HepG2 (cell line): Measurements from ENCODE around the gene KNCN. TPM values are rescaled to one million over a fixed set of nuclear protein-coding genes. Genes with fewer than 3 reads are reported as not detected.

Experiments used
- ATAC-seq: fragments of 200-7000 bp; cut with Tn5 transposase; 3 replicates; pipeline ENCODE4 v1.9.1; 2020; ENCODE audit warnings: mild to moderate bottlenecking, moderate library complexity
- BruUV-seq: library from RNA; stranded (reverse); fragments of 400-500 nt; replicated peaks from 2 replicates; lab custom pipeline; 2021; lab: Mats Ljungman, UMichigan
- CTCF ChIA-PET: fragments of 300-600 bp; formaldehyde crosslinking; extraction: SDS; loops from one replicate; lab custom pipeline; 2021; ENCODE audit warnings: low total read pairs, inconsistent platforms, low intra/inter-chr PET ratio; lab: Yijun Ruan, JAX
- POLR2A ChIA-PET: fragments of 350-600 bp; sonication (Branson Sonifier 250); formaldehyde crosslinking; loops from one replicate; lab custom pipeline; 2020; ENCODE audit warnings: antibody characterized with exemption, inconsistent platforms; lab: Yijun Ruan, JAX
- DNase-seq: peaks from one replicate; pipeline ENCODE4 v3.0.0-alpha.2; 2015; ENCODE audit warnings: low spot score
- FAIRE-seq: peaks from 3 replicates; lab custom pipeline; 2011; peaks lifted over from hg19 to GRCh38; lab: Jason Lieb, UNC
- H2AFZ ChIP-seq: one replicate; pipeline ENCODE4 v1.6.1; 2011; ENCODE audit warnings: low read length, inconsistent platforms
- H3K27ac ChIP-seq: fragments of 300-600 bp; 3 replicates; pipeline ENCODE4 v1.8.0; 2011; ENCODE audit warnings: mixed run types, mild to moderate bottlenecking, mixed read lengths, low read length, inconsistent platforms; ENCODE audit not compliant: insufficient read depth; ENCODE audit errors: extremely low read length
- H3K27me3 ChIP-seq, 2 experiments: fragments of 200-600 bp in 1 of 2; 2 replicates in 1 of 2; 3 replicates in 1 of 2; pipeline versions ENCODE4 v1.6.0 to v1.8.0; 2011; ENCODE audit warnings: low read length in 2 of 2, mild to moderate bottlenecking in 2 of 2, moderate library complexity in 2 of 2, inconsistent platforms in 1 of 2; ENCODE audit not compliant: insufficient read depth in 2 of 2, control insufficient read depth in 1 of 2
- H3K36me3 ChIP-seq, 2 experiments: fragments of 200-600 bp in 1 of 2; replicated peaks in 1 of 2; 2 replicates in 1 of 2; 3 replicates in 1 of 2; pipeline versions ENCODE4 v1.5.1 to v1.8.0; 2011; ENCODE audit warnings: low read length in 2 of 2, inconsistent platforms in 1 of 2; ENCODE audit not compliant: insufficient read depth in 2 of 2, control insufficient read depth in 1 of 2
- H3K4me1 ChIP-seq: 2 replicates; pipeline ENCODE4 v1.5.1; 2012; ENCODE audit warnings: low read length, inconsistent platforms; ENCODE audit not compliant: insufficient read depth
- H3K4me2 ChIP-seq: 2 replicates; pipeline ENCODE4 v1.6.0; 2011; ENCODE audit warnings: low read depth, low read length, inconsistent platforms
- H3K4me3 ChIP-seq, 3 experiments: fragments of 200-600 bp in 1 of 3; sonication (generic), shearing (Covaris generic) in 1 of 3; replicated peaks in 1 of 3; 2 replicates each; pipeline ENCODE4 v1.5.1; 2011 to 2016; ENCODE audit warnings: low read length in 3 of 3, inconsistent platforms in 2 of 3, low read depth in 2 of 3, mild to moderate bottlenecking in 2 of 3, control low read depth in 1 of 3, mixed read lengths in 1 of 3; ENCODE audit not compliant: insufficient read depth in 1 of 3
- H3K79me2 ChIP-seq: one replicate; pipeline ENCODE4 v1.6.1; 2011; ENCODE audit warnings: low read length, inconsistent platforms; ENCODE audit not compliant: insufficient read depth
- H3K9ac ChIP-seq: 2 replicates; pipeline ENCODE4 v1.6.0; 2011; ENCODE audit warnings: mild to moderate bottlenecking, low read depth, low read length, inconsistent platforms; ENCODE audit not compliant: insufficient read depth
- H3K9me3 ChIP-seq: 2 replicates; pipeline ENCODE4 v1.5.1; 2012; ENCODE audit warnings: mild to moderate bottlenecking, low read length
- H4K20me1 ChIP-seq: 2 replicates; pipeline ENCODE4 v1.6.0; 2011; ENCODE audit warnings: inconsistent platforms, mild to moderate bottlenecking, low read length, moderate library complexity; ENCODE audit not compliant: insufficient read depth
- ARID4A ChIP-seq: sonication (generic); formaldehyde crosslinking; IDR thresholded peaks from 2 replicates; pipeline ENCODE4 v1.5.0; 2020; ENCODE audit warnings: mild to moderate bottlenecking, missing genetic modification reagents, borderline replicate concordance
- ARID5B ChIP-seq: IDR thresholded peaks from 2 replicates; pipeline ENCODE4 v1.4.0; 2020; ENCODE audit warnings: mild to moderate bottlenecking, missing genetic modification reagents
- E2F1 ChIP-seq: sonication (generic); formaldehyde crosslinking; IDR thresholded peaks from 2 replicates; pipeline ENCODE4 v1.5.0; 2020; ENCODE audit warnings: missing genetic modification reagents
- HNRNPL ChIP-seq: fragments of 200-400 bp; formaldehyde crosslinking; IDR thresholded peaks from 2 replicates; pipeline ENCODE4 v1.6.1; 2017; ENCODE audit warnings: mild to moderate bottlenecking, low read depth, low read length
- SKI ChIP-seq: fragments of 450-650 bp; IDR thresholded peaks from one replicate; pipeline ENCODE4 v1.6.1; 2018; ENCODE audit warnings: mild to moderate bottlenecking; ENCODE audit not compliant: partially characterized antibody
- ZKSCAN8 ChIP-seq: IDR thresholded peaks from 2 replicates; pipeline ENCODE4 v1.6.1; 2016; ENCODE audit warnings: borderline replicate concordance, missing genetic modification reagents, missing compliant biosample characterization
- WGBS: methylation state at CpG from one replicate; pipeline ENCODE4 v1.1.6; 2017; ENCODE audit warnings: low lambda C conversion rate; 5-methylcytosine and 5-hydroxymethylcytosine counted together
- in situ Hi-C: cut with HindIII; loops from 2 replicates; pipeline ENCODE4 v1.10.0; 2017; ENCODE audit warnings: low pct_unique_long_range_greater_than_20kb; ENCODE audit not compliant: extremely low pct_ligation_motif_present
- intact Hi-C: fragments of 100-400 bp; cut with micrococcal nuclease; formaldehyde crosslinking; loops from one replicate; pipeline ENCODE4 v1.10.0; 2022; ENCODE audit not compliant: unreplicated experiment
- polyA plus RNA-seq, 8 experiments: library from polyadenylated mRNA; depleted of rRNA in 3 of 8; stranded (reverse) in 7 of 8; unstranded in 1 of 8; fragments of >200 nt; fragmentation: Illumina TruSeq in 4 of 8; extraction: Trizol in 4 of 8; gene quantifications; 2 replicates each; pipeline versions ENCODE4 v1.2.1 to v1.2.3, GENCODE V29; 2011 to 2016; ENCODE audit warnings: low read depth in 4 of 8, missing spikeins in 1 of 8, mixed read lengths in 1 of 8; ENCODE audit not compliant: insufficient read depth in 1 of 8
- total RNA-seq, 5 experiments: library from RNA; depleted of rRNA; stranded (reverse); fragments of >200 nt; fragmentation: Illumina TruSeq; extraction: Trizol; gene quantifications; 2 replicates each; pipeline ENCODE4 v1.2.3, GENCODE V29; 2016; ENCODE audit warnings: low read depth in 1 of 5
- TF ChIP-seq, protein P1 (sequence below): sonication (generic); formaldehyde crosslinking; IDR thresholded peaks from 2 replicates; pipeline ENCODE4 v1.4.0; 2020; ENCODE audit warnings: mild to moderate bottlenecking, missing genetic modification reagents, borderline replicate concordance

KNCN gene
- total and polyA plus RNA-seq, 2 of the 13 experiments (the other 11 are each of a cell fraction or from before 2014, with no cell fraction given): not detected

GRCh38 chr1:46526691-46527291 lies 24.7 kb downstream of the KNCN start:
- ATAC-seq: peak; percentile 63
- POLR2A ChIA-PET: interaction anchor here (1.8 kb wide), 1 partner anchor 8 kb away, joined by 5 read pairs; a partner anchor contains a TSS
- CTCF ChIA-PET: interaction anchor here (1.4 to 3.3 kb wide), 5 partner anchors 46 to 120 kb away, joined by 3 to 51 read pairs (median 10); no protein-coding TSS in a partner anchor
- no peak overlapping the region for H3K27ac ChIP-seq
- H3K9ac ChIP-seq: no peak overlapping the region
- peak; percentile 77 for DNase-seq
- peak overlapping the region in 1 of 3 experiments; percentile 38; a peak in 3 of 6 replicates for H3K4me3 ChIP-seq
- peak; percentile 64 for FAIRE-seq
- peak overlapping the region; percentile 67 for H3K4me2 ChIP-seq
- no peaks in the 10 kb centered on the region for H3K79me2 ChIP-seq
- peaks cover 8% of the 10 kb centered on the region for H4K20me1 ChIP-seq
- H2AFZ ChIP-seq: no peak overlapping the region
- peaks cover 3 to 53% of the 10 kb centered on the region in 2 experiments; a peak in 3 of 5 replicates for H3K27me3 ChIP-seq
- in situ Hi-C loops: loop anchor here (5.0 kb wide), 2 partner anchors 49 to 79 kb away; no protein-coding TSS in a partner anchor
- no peaks in the 10 kb centered on the region for H3K9me3 ChIP-seq
- no peaks in the 10 kb centered on the region for H3K36me3 ChIP-seq
- WGBS: 5% methylated on average over 13 of the region's 14 CpGs
- peaks cover 23% of the 10 kb centered on the region for H3K4me1 ChIP-seq
- BruUV-seq: no TSS peak
- intact Hi-C loops: no loop called here
- TF ChIP-seq ZKSCAN8 (CRISPR knock-in tag) (no peak), ARID4A (0 out of 2 replicates have a peak, but pooled peaks have one; percentile 23), E2F1 (CRISPR knock-in tag) (no peak), ARID5B (peak; percentile 41; the same call in 1 of the 2 replicates), SKI (peak; percentile 25), HNRNPL (0 out of 2 replicates have a peak, but pooled peaks have one; percentile 29)
- TF ChIP-seq, protein P1, sequence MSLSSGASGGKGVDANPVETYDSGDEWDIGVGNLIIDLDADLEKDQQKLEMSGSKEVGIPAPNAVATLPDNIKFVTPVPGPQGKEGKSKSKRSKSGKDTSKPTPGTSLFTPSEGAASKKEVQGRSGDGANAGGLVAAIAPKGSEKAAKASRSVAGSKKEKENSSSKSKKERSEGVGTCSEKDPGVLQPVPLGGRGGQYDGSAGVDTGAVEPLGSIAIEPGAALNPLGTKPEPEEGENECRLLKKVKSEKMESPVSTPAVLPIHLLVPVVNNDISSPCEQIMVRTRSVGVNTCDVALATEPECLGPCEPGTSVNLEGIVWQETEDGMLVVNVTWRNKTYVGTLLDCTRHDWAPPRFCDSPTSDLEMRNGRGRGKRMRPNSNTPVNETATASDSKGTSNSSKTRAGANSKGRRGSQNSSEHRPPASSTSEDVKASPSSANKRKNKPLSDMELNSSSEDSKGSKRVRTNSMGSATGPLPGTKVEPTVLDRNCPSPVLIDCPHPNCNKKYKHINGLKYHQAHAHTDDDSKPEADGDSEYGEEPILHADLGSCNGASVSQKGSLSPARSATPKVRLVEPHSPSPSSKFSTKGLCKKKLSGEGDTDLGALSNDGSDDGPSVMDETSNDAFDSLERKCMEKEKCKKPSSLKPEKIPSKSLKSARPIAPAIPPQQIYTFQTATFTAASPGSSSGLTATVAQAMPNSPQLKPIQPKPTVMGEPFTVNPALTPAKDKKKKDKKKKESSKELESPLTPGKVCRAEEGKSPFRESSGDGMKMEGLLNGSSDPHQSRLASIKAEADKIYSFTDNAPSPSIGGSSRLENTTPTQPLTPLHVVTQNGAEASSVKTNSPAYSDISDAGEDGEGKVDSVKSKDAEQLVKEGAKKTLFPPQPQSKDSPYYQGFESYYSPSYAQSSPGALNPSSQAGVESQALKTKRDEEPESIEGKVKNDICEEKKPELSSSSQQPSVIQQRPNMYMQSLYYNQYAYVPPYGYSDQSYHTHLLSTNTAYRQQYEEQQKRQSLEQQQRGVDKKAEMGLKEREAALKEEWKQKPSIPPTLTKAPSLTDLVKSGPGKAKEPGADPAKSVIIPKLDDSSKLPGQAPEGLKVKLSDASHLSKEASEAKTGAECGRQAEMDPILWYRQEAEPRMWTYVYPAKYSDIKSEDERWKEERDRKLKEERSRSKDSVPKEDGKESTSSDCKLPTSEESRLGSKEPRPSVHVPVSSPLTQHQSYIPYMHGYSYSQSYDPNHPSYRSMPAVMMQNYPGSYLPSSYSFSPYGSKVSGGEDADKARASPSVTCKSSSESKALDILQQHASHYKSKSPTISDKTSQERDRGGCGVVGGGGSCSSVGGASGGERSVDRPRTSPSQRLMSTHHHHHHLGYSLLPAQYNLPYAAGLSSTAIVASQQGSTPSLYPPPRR: 0 out of 2 replicates have a peak, but pooled peaks have one; percentile 8
